K562 (cell line): ENCODE data around the gene PDK1. TPM values are rescaled to one million over a fixed set of nuclear protein-coding genes. Genes with fewer than 3 reads are reported as not detected.

Source experiments
- CBX1 ChIP-seq: sonication (generic); IDR thresholded peaks from 2 replicates; pipeline ENCODE4 v1.6.1; 2016; ENCODE audit warnings: antibody characterized with exemption, low read depth, mild to moderate bottlenecking
- ETS2 ChIP-seq: IDR thresholded peaks from 2 replicates; pipeline ENCODE4 v1.6.1; 2016; ENCODE audit warnings: borderline replicate concordance, missing genetic modification characterization, mild to moderate bottlenecking, moderate library complexity, missing compliant biosample characterization; ENCODE audit not compliant: poor library complexity, severe bottlenecking
- ETV1 ChIP-seq: fragments of 450-650 bp; conservative IDR thresholded peaks from 2 replicates; pipeline ENCODE4 v1.6.1; 2016; ENCODE audit warnings: missing genetic modification characterization, control low read depth, low read depth, missing compliant biosample characterization
- HMG20A ChIP-seq: fragments of 450-650 bp; formaldehyde crosslinking; conservative IDR thresholded peaks from 2 replicates; pipeline ENCODE4 v1.4.0; 2020; ENCODE audit warnings: mild to moderate bottlenecking, mixed read lengths
- HMGN3 ChIP-seq: IDR thresholded peaks from 2 replicates; pipeline ENCODE4 v1.6.1; 2011; ENCODE audit warnings: borderline replicate concordance, low read depth, mild to moderate bottlenecking, mixed read lengths, low read length; ENCODE audit not compliant: insufficient read length; ENCODE audit errors: extremely low read depth
- RBM15 ChIP-seq: fragments of 200-400 bp; formaldehyde crosslinking; IDR thresholded peaks from 2 replicates; pipeline ENCODE4 v1.6.1; 2018; ENCODE audit warnings: mild to moderate bottlenecking, low read length, moderate library complexity; ENCODE audit not compliant: insufficient read depth
- SMAD1 ChIP-seq: fragments of 150-350 bp; IDR thresholded peaks from 2 replicates; pipeline ENCODE4 v1.6.1; 2014; ENCODE audit warnings: low read length, low read depth; ENCODE audit not compliant: partially characterized antibody
- TFAM ChIP-seq: fragments of 250-450 bp; sonication (Bioruptor Pico); conservative IDR thresholded peaks from 2 replicates; pipeline ENCODE4 v1.5.0; 2021; ENCODE audit warnings: mild to moderate bottlenecking, moderate library complexity
- ZBED1 ChIP-seq: IDR thresholded peaks from 2 replicates; pipeline ENCODE4 v1.6.1; 2014
- ZFX ChIP-seq: sonication (generic); formaldehyde crosslinking; IDR thresholded peaks from 2 replicates; pipeline ENCODE4 v1.8.0; 2022; ENCODE audit warnings: mild to moderate bottlenecking, missing genetic modification reagents, moderate library complexity
- polyA plus RNA-seq, 8 experiments: library from polyadenylated mRNA; depleted of rRNA in 4 of 8; stranded (reverse) in 5 of 8; unstranded in 3 of 8; fragments of >200 nt; fragmentation: Nextera tagmentation in 2 of 8; fragmentation: Illumina TruSeq in 1 of 8; extraction: Ambion mirVana in 2 of 8; extraction: Trizol in 1 of 8; gene quantifications; 2 replicates each; pipeline versions ENCODE4 v1.2.1 to v1.2.3, GENCODE V29; 2011 to 2014; ENCODE audit warnings: inconsistent platforms in 1 of 8, missing spikeins in 1 of 8
- total RNA-seq, 7 experiments: library from RNA; depleted of rRNA in 6 of 7; stranded (reverse); fragments of >200 nt in 6 of 7; fragmentation: Illumina TruSeq in 2 of 7; extraction: Trizol in 2 of 7; gene quantifications; 2 replicates each; pipeline versions ENCODE4 v1.2.1 to v1.2.3, GENCODE V29; 2011 to 2021; ENCODE audit warnings: low replicate concordance in 1 of 7
- TF ChIP-seq, protein P1 (sequence below), 2 experiments: fragments of 450-650 bp; IDR thresholded peaks; 2 replicates each; pipeline ENCODE4 v1.6.1; 2018; ENCODE audit warnings: mild to moderate bottlenecking in 2 of 2, low read depth in 1 of 2; ENCODE audit not compliant: partially characterized antibody in 2 of 2
- TF ChIP-seq, protein P2 (sequence below): fragments of 250-450 bp; sonication (Bioruptor Pico); IDR thresholded peaks from 2 replicates; pipeline ENCODE4 v1.5.0; 2020; ENCODE audit warnings: mild to moderate bottlenecking, borderline replicate concordance
- TF ChIP-seq, protein P3 (sequence below): sonication (generic); formaldehyde crosslinking; IDR thresholded peaks from 2 replicates; pipeline ENCODE4 v1.8.1; 2023; ENCODE audit warnings: mild to moderate bottlenecking, missing genetic modification reagents

Gene PDK1
- total and polyA plus RNA-seq, 9 of the 15 experiments (the other 6 are each of a cell fraction or from before 2014, with no cell fraction given), result 3.5 to 176 (median 13.9) TPM

- TF ChIP-seq, protein P1, sequence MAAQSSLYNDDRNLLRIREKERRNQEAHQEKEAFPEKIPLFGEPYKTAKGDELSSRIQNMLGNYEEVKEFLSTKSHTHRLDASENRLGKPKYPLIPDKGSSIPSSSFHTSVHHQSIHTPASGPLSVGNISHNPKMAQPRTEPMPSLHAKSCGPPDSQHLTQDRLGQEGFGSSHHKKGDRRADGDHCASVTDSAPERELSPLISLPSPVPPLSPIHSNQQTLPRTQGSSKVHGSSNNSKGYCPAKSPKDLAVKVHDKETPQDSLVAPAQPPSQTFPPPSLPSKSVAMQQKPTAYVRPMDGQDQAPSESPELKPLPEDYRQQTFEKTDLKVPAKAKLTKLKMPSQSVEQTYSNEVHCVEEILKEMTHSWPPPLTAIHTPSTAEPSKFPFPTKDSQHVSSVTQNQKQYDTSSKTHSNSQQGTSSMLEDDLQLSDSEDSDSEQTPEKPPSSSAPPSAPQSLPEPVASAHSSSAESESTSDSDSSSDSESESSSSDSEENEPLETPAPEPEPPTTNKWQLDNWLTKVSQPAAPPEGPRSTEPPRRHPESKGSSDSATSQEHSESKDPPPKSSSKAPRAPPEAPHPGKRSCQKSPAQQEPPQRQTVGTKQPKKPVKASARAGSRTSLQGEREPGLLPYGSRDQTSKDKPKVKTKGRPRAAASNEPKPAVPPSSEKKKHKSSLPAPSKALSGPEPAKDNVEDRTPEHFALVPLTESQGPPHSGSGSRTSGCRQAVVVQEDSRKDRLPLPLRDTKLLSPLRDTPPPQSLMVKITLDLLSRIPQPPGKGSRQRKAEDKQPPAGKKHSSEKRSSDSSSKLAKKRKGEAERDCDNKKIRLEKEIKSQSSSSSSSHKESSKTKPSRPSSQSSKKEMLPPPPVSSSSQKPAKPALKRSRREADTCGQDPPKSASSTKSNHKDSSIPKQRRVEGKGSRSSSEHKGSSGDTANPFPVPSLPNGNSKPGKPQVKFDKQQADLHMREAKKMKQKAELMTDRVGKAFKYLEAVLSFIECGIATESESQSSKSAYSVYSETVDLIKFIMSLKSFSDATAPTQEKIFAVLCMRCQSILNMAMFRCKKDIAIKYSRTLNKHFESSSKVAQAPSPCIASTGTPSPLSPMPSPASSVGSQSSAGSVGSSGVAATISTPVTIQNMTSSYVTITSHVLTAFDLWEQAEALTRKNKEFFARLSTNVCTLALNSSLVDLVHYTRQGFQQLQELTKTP (IDR thresholded peaks at IDR 0.05; ENCODE audit: low read depth in 1 of 2, partially characterized antibody in 2 of 2), result peak; percentile 46 to 91
- TF ChIP-seq ZFX (CRISPR knock-in tag), result no peak
- peak; percentile 97 for TF ChIP-seq HMGN3
- no peak for TF ChIP-seq ETV1 (tag)
- TF ChIP-seq, protein P2, sequence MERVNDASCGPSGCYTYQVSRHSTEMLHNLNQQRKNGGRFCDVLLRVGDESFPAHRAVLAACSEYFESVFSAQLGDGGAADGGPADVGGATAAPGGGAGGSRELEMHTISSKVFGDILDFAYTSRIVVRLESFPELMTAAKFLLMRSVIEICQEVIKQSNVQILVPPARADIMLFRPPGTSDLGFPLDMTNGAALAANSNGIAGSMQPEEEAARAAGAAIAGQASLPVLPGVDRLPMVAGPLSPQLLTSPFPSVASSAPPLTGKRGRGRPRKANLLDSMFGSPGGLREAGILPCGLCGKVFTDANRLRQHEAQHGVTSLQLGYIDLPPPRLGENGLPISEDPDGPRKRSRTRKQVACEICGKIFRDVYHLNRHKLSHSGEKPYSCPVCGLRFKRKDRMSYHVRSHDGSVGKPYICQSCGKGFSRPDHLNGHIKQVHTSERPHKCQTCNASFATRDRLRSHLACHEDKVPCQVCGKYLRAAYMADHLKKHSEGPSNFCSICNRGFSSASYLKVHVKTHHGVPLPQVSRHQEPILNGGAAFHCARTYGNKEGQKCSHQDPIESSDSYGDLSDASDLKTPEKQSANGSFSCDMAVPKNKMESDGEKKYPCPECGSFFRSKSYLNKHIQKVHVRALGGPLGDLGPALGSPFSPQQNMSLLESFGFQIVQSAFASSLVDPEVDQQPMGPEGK (CRISPR knock-in tag), result no peak
- no peak for TF ChIP-seq CBX1
- TF ChIP-seq TFAM (CRISPR knock-in tag), result no peak
- no peak for TF ChIP-seq SMAD1
- no peak; the same call in 1 of the 2 replicates for TF ChIP-seq HMG20A
- TF ChIP-seq ETS2 (tag), result no peak
- TF ChIP-seq ZBED1, result no peak; the same call in 1 of the 2 replicates
- TF ChIP-seq RBM15, result no peak
- TF ChIP-seq, protein P3, sequence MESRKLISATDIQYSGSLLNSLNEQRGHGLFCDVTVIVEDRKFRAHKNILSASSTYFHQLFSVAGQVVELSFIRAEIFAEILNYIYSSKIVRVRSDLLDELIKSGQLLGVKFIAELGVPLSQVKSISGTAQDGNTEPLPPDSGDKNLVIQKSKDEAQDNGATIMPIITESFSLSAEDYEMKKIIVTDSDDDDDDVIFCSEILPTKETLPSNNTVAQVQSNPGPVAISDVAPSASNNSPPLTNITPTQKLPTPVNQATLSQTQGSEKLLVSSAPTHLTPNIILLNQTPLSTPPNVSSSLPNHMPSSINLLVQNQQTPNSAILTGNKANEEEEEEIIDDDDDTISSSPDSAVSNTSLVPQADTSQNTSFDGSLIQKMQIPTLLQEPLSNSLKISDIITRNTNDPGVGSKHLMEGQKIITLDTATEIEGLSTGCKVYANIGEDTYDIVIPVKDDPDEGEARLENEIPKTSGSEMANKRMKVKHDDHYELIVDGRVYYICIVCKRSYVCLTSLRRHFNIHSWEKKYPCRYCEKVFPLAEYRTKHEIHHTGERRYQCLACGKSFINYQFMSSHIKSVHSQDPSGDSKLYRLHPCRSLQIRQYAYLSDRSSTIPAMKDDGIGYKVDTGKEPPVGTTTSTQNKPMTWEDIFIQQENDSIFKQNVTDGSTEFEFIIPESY, result no peak
Observed at GRCh38 chr2:172552547-172553291, 3.2 kb upstream of the PDK1 start (continued).
